ENCODE results near the gene SERINC2. TPM values are rescaled to one million over a fixed set of nuclear protein-coding genes. Genes with fewer than 3 reads are reported as not detected.

SERINC2 gene
- polyA plus RNA-seq, 6 donors from 2014 or later = 0.54 to 1.6 (median 0.77) TPM; not detected in 1

DNA sequence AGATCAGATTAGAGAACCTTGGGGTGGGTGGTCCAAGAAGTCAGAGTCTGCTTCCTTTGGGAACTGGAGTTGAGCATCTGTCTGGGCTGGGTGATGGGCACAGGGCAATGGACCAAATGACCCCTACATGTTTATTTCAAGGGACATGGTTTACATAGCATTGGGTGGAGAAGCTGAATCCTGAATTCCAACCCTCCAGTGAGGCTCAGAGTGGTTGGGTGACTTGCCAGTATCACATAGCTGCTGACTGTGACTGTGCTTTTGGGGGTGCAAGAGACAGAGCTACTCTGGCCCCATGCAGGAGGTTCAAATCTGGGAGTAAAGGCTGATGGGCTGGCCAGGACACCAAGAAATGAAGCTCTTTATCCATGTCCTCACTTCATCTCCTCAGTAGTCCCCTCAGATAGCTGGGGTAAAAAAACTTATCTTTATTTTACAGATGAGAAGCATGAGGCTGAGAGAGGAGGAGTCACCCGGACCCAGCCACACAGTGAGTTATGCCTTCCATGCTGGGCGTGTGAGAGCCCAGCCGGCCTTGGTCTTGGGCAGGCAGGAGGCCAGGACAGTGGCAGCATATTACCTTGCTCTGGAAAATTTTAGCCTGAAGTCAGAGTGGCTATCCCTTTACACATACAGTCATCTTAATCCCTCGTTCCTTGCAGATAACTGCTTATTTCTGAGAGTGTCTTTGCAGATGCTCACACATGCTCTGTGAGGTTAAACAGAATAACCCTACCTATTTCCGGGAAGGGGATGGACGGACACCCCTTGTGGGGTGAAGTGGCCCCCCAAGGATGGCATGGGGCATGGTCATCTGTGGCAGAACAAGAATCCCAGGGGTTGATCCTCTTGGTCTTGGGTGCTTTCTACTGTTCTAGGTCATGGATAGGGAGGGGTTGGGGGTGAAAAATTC is 2.8 kb upstream of the SERINC2 start:
- Mint-ChIP-seq H3K27ac (peak overlapping the region in 1 of 6 donors; percentile 36), H3K27me3 (peaks cover 37 to 62% (median 60%) of the 10 kb centered on the region in 3 donors), H3K36me3 (peaks cover 0 to 8% of the 10 kb centered on the region in 2 donors), H3K9me3 (no peaks in the 10 kb centered on the region), H3K4me3 (peak overlapping the region in 1 of 8 donors; percentile 61), H3K4me1 (peaks cover 10 to 15% (median 13%) of the 10 kb centered on the region in 3 donors)
- ATAC-seq (ENCODE audit: low read depth in 2 of 2) (no peak), DNase-seq (no peak)

GRCh38 chr1:31410871-31411270 is 2.1 kb upstream of the SERINC2 start:
- Mint-ChIP-seq H3K27me3 (peaks cover 41 to 69% (median 62%) of the 10 kb centered on the region in 3 donors), H3K4me1 (peaks cover 10 to 15% (median 13%) of the 10 kb centered on the region in 3 donors), H3K4me3 (peak overlapping the region in 4 of 8 donors; percentile 2 to 93 (median 48)), H3K27ac (no peak overlapping the region), H3K36me3 (peaks cover 0 to 8% of the 10 kb centered on the region in 2 donors), H3K9me3 (no peaks in the 10 kb centered on the region)
- no peak for DNase-seq
- ATAC-seq (ENCODE audit: low read depth in 2 of 2) = no peak

GRCh38 chr1:31412205-31412604 is 808 bp upstream of the SERINC2 start:
- Mint-ChIP-seq H3K9me3 (no peaks in the 10 kb centered on the region), H3K27me3 (peaks cover 45 to 80% (median 66%) of the 10 kb centered on the region in 3 donors), H3K27ac (peak overlapping the region in 1 of 6 donors; percentile 71), H3K36me3 (peaks cover 0 to 8% of the 10 kb centered on the region in 2 donors), H3K4me1 (peaks cover 10 to 15% (median 13%) of the 10 kb centered on the region in 3 donors), H3K4me3 (peak overlapping the region; percentile 72 to 93 (median 83))
- ATAC-seq (ENCODE audit: low read depth in 2 of 2) = no peak
- DNase-seq = no peak

GRCh38 chr1:31413405-31414001 is 490 bp downstream of the SERINC2 start:
- H3K27ac Mint-ChIP-seq = peak overlapping the region in 5 of 6 donors; percentile 32 to 95 (median 75)
- no peak for DNase-seq
- ATAC-seq (ENCODE audit: low read depth in 2 of 2) = peak; percentile 38 to 45

DNA sequence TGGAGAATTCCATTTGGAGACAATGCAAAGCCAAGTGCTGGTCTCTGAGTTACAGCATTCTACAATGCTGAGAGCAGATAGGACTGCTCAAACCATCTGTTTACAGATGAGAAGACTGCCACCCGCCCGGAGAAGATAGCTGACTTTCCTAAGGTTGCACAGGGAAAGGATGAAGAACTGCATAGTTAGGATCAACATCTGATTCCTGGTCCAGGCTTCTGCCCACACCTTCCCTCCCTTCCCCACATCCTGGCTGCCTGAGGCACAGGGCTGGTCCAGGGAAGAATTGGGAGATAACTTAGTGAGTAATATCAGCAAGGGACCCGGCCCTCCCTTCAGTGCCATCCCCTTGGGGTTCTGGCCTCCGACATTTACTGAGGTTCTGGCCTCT is 2.0 kb downstream of the SERINC2 start:
- ATAC-seq (ENCODE audit: low read depth in 2 of 2) (no peak), DNase-seq (no peak)
- Mint-ChIP-seq H3K27ac (no peak overlapping the region), H3K4me3 (peak overlapping the region in 3 of 8 donors; percentile 16 to 77 (median 31)), H3K4me1 (peaks cover 10 to 15% (median 13%) of the 10 kb centered on the region in 3 donors), H3K9me3 (no peaks in the 10 kb centered on the region), H3K36me3 (peaks cover 0 to 8% of the 10 kb centered on the region in 2 donors), H3K27me3 (peaks cover 44 to 69% (median 51%) of the 10 kb centered on the region in 3 donors)

More at GRCh38 chr1:31413405-31414001, 490 bp downstream of the SERINC2 start:
- peaks cover 50 to 84% (median 65%) of the 10 kb centered on the region in 3 donors for H3K27me3 Mint-ChIP-seq
- peaks cover 0 to 8% of the 10 kb centered on the region in 2 donors for H3K36me3 Mint-ChIP-seq
- no peaks in the 10 kb centered on the region for H3K9me3 Mint-ChIP-seq
- peak overlapping the region; percentile 85 to 97 (median 94) for H3K4me3 Mint-ChIP-seq
- peaks cover 10 to 15% (median 13%) of the 10 kb centered on the region in 3 donors for H3K4me1 Mint-ChIP-seq

GRCh38 chr1:31415658-31416057 is 2.6 kb downstream of the SERINC2 start:
- H3K4me3 Mint-ChIP-seq = peak overlapping the region in 2 of 8 donors; percentile 1 to 31
- no peak for DNase-seq
- no peak for ATAC-seq (ENCODE audit: low read depth in 2 of 2)
- H3K36me3 Mint-ChIP-seq = peaks cover 0 to 8% of the 10 kb centered on the region in 2 donors
- H3K27ac Mint-ChIP-seq = no peak overlapping the region
- no peaks in the 10 kb centered on the region for H3K9me3 Mint-ChIP-seq
- H3K4me1 Mint-ChIP-seq = peaks cover 10 to 15% (median 13%) of the 10 kb centered on the region in 3 donors
- peaks cover 41 to 62% (median 46%) of the 10 kb centered on the region in 3 donors for H3K27me3 Mint-ChIP-seq

- DNase-seq (no peak), ATAC-seq (ENCODE audit: low read depth in 2 of 2) (no peak)
- H3K27ac Mint-ChIP-seq = no peak overlapping the region
- H3K4me3 Mint-ChIP-seq = peak overlapping the region in 1 of 8 donors; percentile 31
- peaks cover 0 to 8% of the 10 kb centered on the region in 2 donors for H3K36me3 Mint-ChIP-seq
- no peaks in the 10 kb centered on the region for H3K9me3 Mint-ChIP-seq
- peaks cover 10 to 15% (median 13%) of the 10 kb centered on the region in 3 donors for H3K4me1 Mint-ChIP-seq
- H3K27me3 Mint-ChIP-seq = peaks cover 36 to 57% (median 40%) of the 10 kb centered on the region in 3 donors
These were observed 3.2 kb downstream of the SERINC2 start for GRCh38 chr1:31416101-31416736.

DNA sequence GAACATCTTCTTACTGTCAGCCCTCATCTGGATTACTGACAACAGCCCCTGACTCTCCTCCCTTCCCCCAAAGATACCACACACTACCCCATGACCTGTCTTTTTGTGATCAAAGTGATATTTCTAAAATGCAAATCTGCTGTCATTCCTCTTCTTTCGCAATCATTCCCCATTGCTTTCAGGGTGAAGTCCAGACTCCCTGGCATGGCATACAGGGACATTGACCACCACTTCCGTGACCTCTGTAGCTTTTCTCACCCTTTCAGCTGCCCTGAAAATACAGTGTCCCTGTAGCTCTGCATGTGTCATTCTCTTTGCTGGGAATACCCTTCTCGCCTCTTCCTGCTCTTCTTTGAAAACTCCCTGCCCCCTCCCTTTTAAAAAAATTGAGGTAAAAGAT is 4.1 kb downstream of the SERINC2 start:
- no peaks in the 10 kb centered on the region for H3K9me3 Mint-ChIP-seq
- H3K27ac Mint-ChIP-seq = no peak overlapping the region
- peaks cover 9 to 13% (median 12%) of the 10 kb centered on the region in 3 donors for H3K4me1 Mint-ChIP-seq
- H3K27me3 Mint-ChIP-seq = peaks cover 31 to 47% (median 33%) of the 10 kb centered on the region in 3 donors
- DNase-seq = no peak
- H3K4me3 Mint-ChIP-seq = no peak overlapping the region
- no peak for ATAC-seq (ENCODE audit: low read depth in 2 of 2)
- H3K36me3 Mint-ChIP-seq = peaks cover 0 to 8% of the 10 kb centered on the region in 2 donors

GRCh38 chr1:31418626-31419323 is 5.8 kb downstream of the SERINC2 start:
- DNase-seq (no peak), ATAC-seq (ENCODE audit: low read depth in 2 of 2) (no peak)
- Mint-ChIP-seq H3K36me3 (peaks cover 0 to 3% of the 10 kb centered on the region in 2 donors), H3K27ac (no peak overlapping the region), H3K9me3 (no peaks in the 10 kb centered on the region), H3K4me1 (peaks cover 14 to 19% (median 19%) of the 10 kb centered on the region in 3 donors), H3K27me3 (peaks cover 22 to 37% (median 25%) of the 10 kb centered on the region in 3 donors), H3K4me3 (no peak overlapping the region)

GRCh38 chr1:31420716-31421115 is 7.7 kb downstream of the SERINC2 start:
- H3K27ac Mint-ChIP-seq = no peak overlapping the region

GRCh38 chr1:31421371-31422040 is 8.5 kb downstream of the SERINC2 start:
- peaks cover 8 to 13% (median 13%) of the 10 kb centered on the region in 3 donors for H3K27me3 Mint-ChIP-seq
- H3K4me3 Mint-ChIP-seq = no peak overlapping the region
- H3K4me1 Mint-ChIP-seq = peaks cover 21 to 29% (median 26%) of the 10 kb centered on the region in 3 donors
- DNase-seq (no peak), ATAC-seq (ENCODE audit: low read depth in 2 of 2) (no peak)
- peak overlapping the region in 2 of 6 donors; percentile 50 to 74 for H3K27ac Mint-ChIP-seq
- no peaks in the 10 kb centered on the region for H3K9me3 Mint-ChIP-seq
- H3K36me3 Mint-ChIP-seq = no peaks in the 10 kb centered on the region

More at GRCh38 chr1:31420716-31421115, 7.7 kb downstream of the SERINC2 start:
- ATAC-seq (ENCODE audit: low read depth in 2 of 2) (no peak), DNase-seq (no peak)
- Mint-ChIP-seq H3K4me3 (no peak overlapping the region), H3K36me3 (no peaks in the 10 kb centered on the region), H3K27me3 (peaks cover 8 to 20% (median 13%) of the 10 kb centered on the region in 3 donors), H3K9me3 (no peaks in the 10 kb centered on the region), H3K4me1 (peaks cover 20 to 29% (median 26%) of the 10 kb centered on the region in 3 donors)

All from naive B cell (primary cell).